ENCODE measurements around the gene ZNF560.
A peak's percentile ranks its signal among the peaks of the same experiment; 100 is the strongest.
"Not testable (repeated sequence)": the region's sequence is repeated elsewhere in the genome, so short reads cannot be mapped to it uniquely, and the experiment has no call there.

The ZNF560 gene

DNA sequence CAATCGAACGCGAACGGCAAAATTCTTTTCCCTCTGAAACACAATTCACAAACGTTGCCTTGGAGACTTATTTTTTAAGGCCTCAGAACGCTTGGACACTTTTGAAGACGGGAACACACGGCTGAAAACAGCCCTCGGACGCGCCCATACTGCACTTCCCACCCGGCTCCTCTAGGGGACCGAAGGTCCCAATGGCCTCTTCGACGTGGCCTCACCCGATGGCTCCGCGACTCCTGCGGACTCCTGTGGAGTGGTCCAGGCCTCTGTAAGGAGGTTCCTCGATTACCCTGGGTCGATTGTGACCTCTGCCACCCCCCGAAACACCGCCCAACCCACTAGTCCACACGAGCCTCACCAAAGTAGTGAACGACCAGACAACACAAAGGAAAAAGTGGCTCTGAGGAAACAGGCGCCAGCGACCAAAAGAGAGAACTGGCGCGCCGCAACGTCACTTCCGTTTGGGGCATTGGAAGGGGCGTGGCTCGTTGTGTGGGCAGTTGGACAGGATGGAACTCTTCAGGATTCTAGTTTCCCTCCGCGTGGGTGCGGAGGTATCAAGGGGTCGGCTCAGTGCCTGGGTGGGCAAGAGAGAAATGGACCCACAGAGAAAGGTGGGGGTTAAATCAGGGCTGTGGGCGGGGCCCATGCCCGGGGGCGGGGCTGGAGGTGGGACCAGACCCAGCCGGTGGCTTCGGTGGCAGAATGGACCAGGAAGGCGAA lies at the start of gene ZNF560:
TSS of gene ZNF560 (minus strand) at position 434 of the 720 bp plus-strand sequence. CDS start 23,303 bp downstream, outside the sequence.
- DNase-seq = no peak

GRCh38 chr19:9547870-9548269 lies 49.5 kb upstream of the ZNF560 start:
- no peak for DNase-seq

GRCh38 chr19:9541281-9541680 lies 42.9 kb upstream of the ZNF560 start:
- DNase-seq = not testable (repeated sequence)

DNA sequence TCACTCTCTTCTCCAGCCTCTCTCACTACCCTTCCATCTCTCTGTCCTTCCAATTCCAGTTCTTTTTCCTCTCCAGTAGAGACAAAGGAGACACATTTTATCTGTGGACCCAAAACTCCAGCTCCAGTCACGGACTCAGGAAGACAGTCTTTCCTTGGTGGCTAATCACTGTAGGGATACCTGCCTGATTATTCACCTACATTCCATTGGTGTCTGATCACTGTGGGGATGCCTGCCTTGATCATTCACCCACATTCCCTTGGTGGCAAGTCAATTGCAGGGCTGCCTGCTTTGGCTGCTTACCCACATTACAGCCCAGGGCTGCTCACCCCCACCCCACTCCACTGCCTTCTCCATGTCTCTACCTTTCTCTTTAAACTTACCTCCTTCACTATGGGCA lies 41.5 kb upstream of the ZNF560 start:
- not testable (repeated sequence) for DNase-seq

DNA sequence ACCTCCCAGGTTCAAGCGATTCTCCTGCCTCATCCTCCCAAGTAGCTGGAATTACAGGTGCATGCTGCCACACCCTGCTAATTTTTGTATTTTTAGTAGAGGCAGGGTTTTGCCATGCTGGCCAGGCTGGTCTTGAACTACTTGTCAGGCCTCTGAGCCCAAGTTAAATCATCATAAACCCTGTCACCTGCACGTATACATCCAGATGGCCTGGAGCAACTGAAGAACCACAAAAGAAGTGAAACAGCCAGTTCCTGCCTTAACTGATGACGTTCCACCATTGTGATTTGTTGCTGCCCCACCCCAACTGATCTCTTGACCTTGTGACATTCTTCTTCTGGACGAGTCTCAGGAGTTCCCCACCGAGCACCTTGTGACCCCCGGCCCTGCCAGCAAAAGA lies 40.8 kb upstream of the ZNF560 start:
- not testable (repeated sequence) for DNase-seq

- peak; percentile 73 for DNase-seq
Observed at GRCh38 chr19:9538183-9539058, 40.0 kb upstream of the ZNF560 start, which contains the start of gene ZNF426. Gene ZNF426, minus strand, starts transcription at chr19:9538645. Its CDS starts 2,413 bp downstream, at chr19:9536232.

DNA sequence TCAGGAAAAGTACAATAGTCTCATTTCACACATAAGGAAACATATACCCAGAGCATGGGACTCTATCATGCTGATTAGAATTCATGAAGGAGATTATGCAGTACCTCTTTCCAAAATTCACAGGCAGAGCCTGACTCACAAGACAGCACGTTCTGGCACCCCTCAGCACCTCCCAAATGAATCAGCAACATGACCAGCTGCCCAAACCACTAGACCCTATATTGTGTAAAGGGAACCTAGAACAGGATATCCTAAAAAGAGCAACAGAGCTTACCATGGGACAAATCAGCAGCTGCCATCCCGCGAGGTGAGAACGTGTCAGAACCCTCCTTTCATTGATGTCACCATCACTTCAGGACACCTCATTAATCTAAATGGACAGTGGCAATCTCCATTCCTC lies 37.5 kb upstream of the ZNF560 start:
- DNase-seq = no peak

GRCh38 chr19:9531933-9532332 lies 33.5 kb upstream of the ZNF560 start:
- no peak for DNase-seq

GRCh38 chr19:9528757-9529336 lies 30.4 kb upstream of the ZNF560 start:
- no peak for DNase-seq

- no peak for DNase-seq
Observed at GRCh38 chr19:9523885-9524474, 25.6 kb upstream of the ZNF560 start.

DNA sequence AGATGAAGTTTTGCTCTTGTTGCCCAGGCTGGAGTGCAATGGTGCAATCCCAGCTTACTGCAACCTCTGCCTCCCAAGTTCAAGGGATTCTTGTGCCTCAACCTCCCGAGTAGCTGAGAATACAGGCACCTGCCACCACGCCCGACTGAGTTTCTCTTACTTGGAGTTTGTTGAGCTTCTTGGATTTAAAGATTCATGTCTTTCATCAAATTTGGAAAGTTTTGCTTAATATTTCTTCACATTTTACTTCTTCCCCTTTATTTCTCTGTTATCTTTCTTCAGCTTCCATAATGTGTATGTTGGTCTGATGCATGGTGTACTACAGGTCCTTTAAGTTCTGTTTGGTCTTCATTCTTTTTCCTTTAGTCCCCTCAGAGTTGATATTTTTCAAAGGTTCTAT lies 8.9 kb upstream of the ZNF560 start:
- no peak for DNase-seq

GRCh38 chr19:9500796-9501195 lies 2.4 kb upstream of the ZNF560 start:
- DNase-seq = no peak

- DNase-seq = no peak
Observed at GRCh38 chr19:9494096-9494495, 4.3 kb downstream of the ZNF560 start.

DNA sequence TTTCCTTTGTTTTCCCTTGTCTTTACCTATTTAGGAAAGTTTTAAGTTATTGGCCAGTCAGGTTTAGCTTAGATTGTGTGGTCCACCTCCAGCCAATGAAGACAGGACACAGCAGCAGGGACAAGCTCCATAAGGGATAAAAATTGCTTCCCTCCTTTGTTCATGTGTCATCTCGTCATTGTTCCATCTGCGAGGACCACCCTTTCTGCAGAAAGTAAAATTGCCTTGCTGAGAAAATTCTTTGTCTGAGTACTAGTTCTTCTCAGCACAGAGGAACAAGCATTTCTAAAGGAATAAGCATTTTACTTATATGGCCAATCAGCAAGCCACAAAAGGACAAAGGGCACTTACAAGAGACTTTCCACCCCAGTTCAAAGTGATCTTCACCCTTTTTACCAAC lies 11.4 kb downstream of the ZNF560 start:
- DNase-seq = no peak

- no peak for DNase-seq
Observed at GRCh38 chr19:9485140-9485539, 13.3 kb downstream of the ZNF560 start.

DNA sequence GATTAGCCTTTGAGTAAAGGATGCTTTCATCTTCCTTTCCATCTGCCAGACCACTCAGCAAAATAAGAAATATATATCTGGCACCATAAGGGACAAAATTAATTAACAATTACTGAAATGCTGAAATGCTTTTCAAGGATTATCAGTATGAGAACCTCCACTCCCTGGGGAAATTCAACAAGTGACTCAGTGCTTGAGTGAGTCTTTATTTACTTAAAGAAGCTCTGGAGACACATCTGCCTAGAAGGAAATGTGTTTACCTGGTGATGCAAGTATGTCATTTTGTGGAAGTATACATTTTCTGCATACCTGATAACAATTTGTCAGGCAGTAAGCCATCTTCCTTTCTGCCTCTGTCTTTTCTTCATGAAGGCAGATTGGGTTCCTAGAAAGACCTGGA lies 23.4 kb downstream of the ZNF560 start:
- no peak for DNase-seq

DNA sequence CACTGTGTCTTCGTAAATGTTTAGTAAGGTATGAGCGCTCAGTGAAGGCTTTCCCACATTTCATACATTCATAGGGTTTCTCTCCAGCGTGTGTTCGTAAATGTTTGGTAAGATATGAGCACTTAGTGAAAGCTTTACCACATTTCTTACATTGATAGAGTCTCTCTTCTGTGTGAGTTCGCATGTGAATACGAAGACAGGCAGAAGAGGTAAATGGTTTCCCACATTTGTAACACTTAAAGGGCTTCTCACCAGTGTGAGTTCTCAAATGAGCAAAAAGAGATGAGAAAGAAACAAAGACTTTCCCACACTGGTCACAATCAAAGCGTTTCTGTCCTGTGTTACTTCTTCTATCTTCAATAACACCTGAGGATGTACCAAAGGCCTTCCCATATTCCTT lies 31.3 kb downstream of the ZNF560 start:
- no peak for DNase-seq

- no peak for DNase-seq
Observed at GRCh38 chr19:9461938-9462337, 36.5 kb downstream of the ZNF560 start.

DNA sequence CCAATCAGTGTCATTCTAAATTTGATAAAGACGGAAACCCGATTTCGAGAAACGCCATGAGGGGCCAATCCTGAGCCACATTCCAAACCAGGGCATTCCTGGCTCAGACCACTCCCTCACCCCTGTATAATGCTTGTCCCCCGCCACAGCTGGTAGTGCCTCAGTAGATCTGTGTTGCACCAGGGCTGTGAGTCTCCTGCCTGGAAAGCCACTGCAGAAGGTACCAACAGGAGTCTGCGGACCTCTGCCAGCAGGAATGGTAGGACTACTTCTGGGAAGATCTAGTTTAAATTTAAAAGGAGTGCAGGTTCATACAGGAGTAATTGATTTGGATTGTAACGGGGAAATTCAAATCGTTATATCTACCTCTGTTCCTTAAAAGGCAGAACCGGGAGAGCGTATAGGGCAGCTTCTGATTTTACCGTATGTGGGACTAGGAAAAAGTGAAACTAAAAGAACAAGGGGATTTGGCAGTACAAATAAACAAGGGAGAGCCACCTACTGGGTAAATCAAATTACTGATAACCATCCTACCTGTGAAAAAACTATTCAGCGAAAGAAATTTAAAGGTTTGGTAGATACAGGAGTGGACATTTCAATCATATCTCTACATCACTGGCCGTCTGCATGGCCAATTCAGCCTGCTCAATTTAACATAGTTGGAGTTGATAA lies 42.3 kb downstream of the ZNF560 start:
- no peak for DNase-seq

GRCh38 chr19:9453953-9454352 lies 44.5 kb downstream of the ZNF560 start:
- DNase-seq = no peak

DNA sequence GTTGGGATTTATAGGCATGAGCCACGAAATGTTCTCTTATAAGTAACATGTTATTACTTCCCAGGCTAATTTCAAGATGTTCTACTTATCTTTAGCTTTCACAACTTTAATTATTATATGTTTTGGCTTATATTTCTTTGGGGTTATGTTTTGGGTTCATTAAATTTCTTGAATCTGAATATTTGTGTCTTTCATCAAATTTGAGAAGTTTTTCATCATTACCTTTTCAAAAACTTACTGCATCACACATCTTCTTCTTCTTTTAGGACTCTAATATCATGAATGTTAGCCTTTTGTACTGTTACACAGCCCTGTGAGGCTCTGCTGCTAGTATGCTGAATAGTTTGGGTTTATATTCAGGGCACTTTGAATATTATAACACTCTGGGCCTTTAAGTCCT lies 53.4 kb downstream of the ZNF560 start:
- no peak for DNase-seq

GRCh38 chr19:9436358-9436757 lies 62.1 kb downstream of the ZNF560 start:
- no peak for DNase-seq
